Measurements from ENCODE around the gene GPRIN3. TPM values are rescaled to one million over a fixed set of nuclear protein-coding genes. Genes with fewer than 3 reads are reported as not detected.

Gene GPRIN3
- total RNA-seq, 2 donors from 2014 or later, result 2.1 to 2.3 TPM

GRCh38 chr4:89249313-89249712, 58.3 kb downstream of the GPRIN3 start:
- DNase-seq, result no peak
- WGBS, 2 experiments (ENCODE audit: insufficient coverage in 1 of 2, insufficient read length in 1 of 2), result 79 to 94% methylated on average over 2 of the region's 2 CpGs
- Histone ChIP-seq H3K9ac (ENCODE audit: extremely low read depth, low read length, poor library complexity, severe bottlenecking) (no peak overlapping the region), H3K27ac (ENCODE audit: low read depth, low read length) (no peak overlapping the region), H3K36me3 (ENCODE audit: control insufficient read depth, insufficient read depth, low read length) (no peaks in the 10 kb centered on the region), H3K9me3 (ENCODE audit: control insufficient read depth, low read length) (no peaks in the 10 kb centered on the region), H3K4me1 (ENCODE audit: control insufficient read depth, insufficient read depth, low read length) (no peaks in the 10 kb centered on the region), H3K27me3 (ENCODE audit: control insufficient read depth, insufficient read depth, low read length, poor library complexity, severe bottlenecking) (no peaks in the 10 kb centered on the region), H3K4me3 (ENCODE audit: low read length) (no peak overlapping the region)
- Mint-ChIP-seq H3K4me1 (peaks cover 20% of the 10 kb centered on the region), H3K36me3 (ENCODE audit: low read depth) (no peaks in the 10 kb centered on the region), H3K4me3 (no peak overlapping the region), H3K27me3 (ENCODE audit: insufficient read depth) (peaks cover 2% of the 10 kb centered on the region), H3K27ac (no peak overlapping the region), H3K9me3 (no peaks in the 10 kb centered on the region)
- no peak for TF ChIP-seq CTCF (conservative IDR thresholded peaks at IDR 0.05)

GRCh38 chr4:89248879-89249281, 58.7 kb downstream of the GPRIN3 start:
- H3K27me3 Mint-ChIP-seq (ENCODE audit: insufficient read depth), result peaks cover 2% of the 10 kb centered on the region
- DNase-seq, result no peak
- Histone ChIP-seq H3K36me3 (ENCODE audit: control insufficient read depth, insufficient read depth, low read length) (no peaks in the 10 kb centered on the region), H3K4me1 (ENCODE audit: control insufficient read depth, insufficient read depth, low read length) (no peaks in the 10 kb centered on the region), H3K9ac (ENCODE audit: extremely low read depth, low read length, poor library complexity, severe bottlenecking) (no peak overlapping the region), H3K27ac (ENCODE audit: low read depth, low read length) (no peak overlapping the region), H3K4me3 (ENCODE audit: low read length) (no peak overlapping the region), H3K27me3 (ENCODE audit: control insufficient read depth, insufficient read depth, low read length, poor library complexity, severe bottlenecking) (no peaks in the 10 kb centered on the region), H3K9me3 (ENCODE audit: control insufficient read depth, low read length) (no peaks in the 10 kb centered on the region)
- no peak overlapping the region for H3K27ac Mint-ChIP-seq
- H3K4me3 Mint-ChIP-seq, result no peak overlapping the region
- no peaks in the 10 kb centered on the region for H3K36me3 Mint-ChIP-seq (ENCODE audit: low read depth)
- no peaks in the 10 kb centered on the region for H3K9me3 Mint-ChIP-seq
- TF ChIP-seq CTCF (conservative IDR thresholded peaks at IDR 0.05), result no peak
- H3K4me1 Mint-ChIP-seq, result peaks cover 23% of the 10 kb centered on the region
- 94% methylated on average over 8 to 11 of the region's 11 CpGs for WGBS, 2 experiments (ENCODE audit: insufficient coverage in 1 of 2, insufficient read length in 1 of 2)

- WGBS, 2 experiments (ENCODE audit: insufficient coverage in 1 of 2, insufficient read length in 1 of 2), result 87 to 95% methylated on average over 13 of the region's 13 CpGs
- Mint-ChIP-seq H3K4me3 (no peak overlapping the region), H3K36me3 (ENCODE audit: low read depth) (no peaks in the 10 kb centered on the region), H3K27me3 (ENCODE audit: insufficient read depth) (peaks cover 2% of the 10 kb centered on the region), H3K4me1 (peaks cover 30% of the 10 kb centered on the region), H3K27ac (no peak overlapping the region), H3K9me3 (no peaks in the 10 kb centered on the region)
- H3K27me3 ChIP-seq (ENCODE audit: control insufficient read depth, insufficient read depth, low read length, poor library complexity, severe bottlenecking), result no peaks in the 10 kb centered on the region
- no peaks in the 10 kb centered on the region for H3K4me1 ChIP-seq (ENCODE audit: control insufficient read depth, insufficient read depth, low read length)
- no peak overlapping the region for H3K27ac ChIP-seq (ENCODE audit: low read depth, low read length)
- no peak for DNase-seq
- H3K36me3 ChIP-seq (ENCODE audit: control insufficient read depth, insufficient read depth, low read length), result no peaks in the 10 kb centered on the region
- no peak overlapping the region for H3K9ac ChIP-seq (ENCODE audit: extremely low read depth, low read length, poor library complexity, severe bottlenecking)
- no peak for TF ChIP-seq CTCF (conservative IDR thresholded peaks at IDR 0.05)
- no peaks in the 10 kb centered on the region for H3K9me3 ChIP-seq (ENCODE audit: control insufficient read depth, low read length)
- no peak overlapping the region for H3K4me3 ChIP-seq (ENCODE audit: low read length)
Measured at GRCh38 chr4:89247951-89248350, 59.6 kb downstream of the GPRIN3 start.
